Esophagus muscularis mucosa (tissue), 4 donors: ENCODE results near the gene SLC25A26. TPM values are rescaled to one million over a fixed set of nuclear protein-coding genes. Genes with fewer than 3 reads are reported as not detected.

Experiments used
- DNase-seq: peaks from one replicate; pipeline ENCODE4 v3.0.0-alpha.2; 2017; ENCODE audit errors: extremely low spot score
- H3K27ac ChIP-seq, 4 donors: fragments of 200-600 bp; sonication (generic); replicated peaks in 1 of 4; 1 replicate in 3 of 4; 2 replicates in 1 of 4; pipeline ENCODE4 v1.5.1; 2016 to 2019; ENCODE audit warnings: mild to moderate bottlenecking in 1 of 4
- H3K27me3 ChIP-seq, 4 donors: fragments of 200-600 bp; sonication (generic); one replicate each; pipeline versions ENCODE4 v1.5.1 to v1.6.0; 2016 to 2019
- H3K36me3 ChIP-seq, 4 donors: fragments of 200-600 bp; sonication (generic); one replicate each; pipeline ENCODE4 v1.5.1; 2016 to 2019
- H3K4me1 ChIP-seq, 4 donors: fragments of 200-600 bp; sonication (generic); one replicate each; pipeline ENCODE4 v1.5.1; 2016 to 2019
- H3K4me3 ChIP-seq, 4 donors: fragments of 200-600 bp; sonication (generic); 1 replicate in 2 of 4; 2 replicates in 2 of 4; pipeline ENCODE4 v1.5.1; 2016 to 2019; ENCODE audit warnings: mild to moderate bottlenecking in 4 of 4, moderate library complexity in 1 of 4
- H3K9me3 ChIP-seq, 4 donors: fragments of 200-600 bp; sonication (generic); 1 replicate in 3 of 4; 2 replicates in 1 of 4; pipeline ENCODE4 v1.5.1; 2016 to 2019
- CTCF ChIP-seq, 3 experiments: fragments of 200-600 bp in 2 of 3; fragments of 450-650 bp in 1 of 3; sonication (generic) in 2 of 3; IDR thresholded peaks; one replicate each; pipeline ENCODE4 v1.5.1; 2017 to 2019; ENCODE audit warnings: antibody characterized with exemption in 3 of 3, mild to moderate bottlenecking in 2 of 3, moderate library complexity in 1 of 3
- EP300 ChIP-seq: sonication (generic); formaldehyde crosslinking; IDR thresholded peaks from one replicate; pipeline ENCODE4 v1.6.1; 2017; ENCODE audit warnings: antibody characterized with exemption
- POLR2A ChIP-seq: fragments of 450-650 bp; IDR thresholded peaks from one replicate; pipeline ENCODE4 v1.6.1; 2017; ENCODE audit warnings: antibody characterized with exemption, moderate library complexity, mild to moderate bottlenecking, low read depth
- POLR2AphosphoS5 ChIP-seq, 2 donors: sonication (generic); formaldehyde crosslinking; IDR thresholded peaks; one replicate each; pipeline ENCODE4 v1.6.1; 2017; ENCODE audit warnings: antibody characterized with exemption in 2 of 2
- WGBS: methylation state at CpG from one replicate; pipeline ENCODE4 v1.1.5; 2018; 5-methylcytosine and 5-hydroxymethylcytosine counted together
- intact Hi-C: fragments of 100-400 bp; cut with DNase I; formaldehyde crosslinking; loops from one replicate; pipeline ENCODE4 v1.15.1; 2023
- total RNA-seq, 4 donors: library from RNA; depleted of rRNA; stranded (reverse); fragments of >200 nt; gene quantifications; one replicate each; pipeline versions ENCODE4 v1.1.0 to v1.2.1, GENCODE V29; 2016

SLC25A26 gene
- total RNA-seq, 4 donors from 2014 or later, result 23.0 to 39.0 (median 26.0) TPM

- no peak overlapping the region for H3K4me3 ChIP-seq
- 80% methylated on average over 1 of the region's 7 CpGs for WGBS
- H3K27ac ChIP-seq, result no peak overlapping the region
- H3K9me3 ChIP-seq, result peaks cover 0 to 4% (median 0%) of the 10 kb centered on the region in 4 donors
- TF ChIP-seq EP300, result no peak
- intact Hi-C loops, result no loop called here
- H3K27me3 ChIP-seq, result no peaks in the 10 kb centered on the region
- no peaks in the 10 kb centered on the region for H3K36me3 ChIP-seq
- H3K4me1 ChIP-seq, result no peaks in the 10 kb centered on the region
- no peak for DNase-seq
Measured at GRCh38 chr3:66317750-66318376, 97.1 kb downstream of the SLC25A26 start.

- intact Hi-C loops, result no loop called here
- H3K27me3 ChIP-seq, result no peaks in the 10 kb centered on the region
- peaks cover 0 to 4% (median 0%) of the 10 kb centered on the region in 4 donors for H3K4me1 ChIP-seq
- H3K4me3 ChIP-seq, result no peak overlapping the region
- no peak for TF ChIP-seq CTCF (IDR thresholded peaks at IDR 0.05)
- DNase-seq, result no peak
- no peaks in the 10 kb centered on the region for H3K9me3 ChIP-seq
- no peaks in the 10 kb centered on the region for H3K36me3 ChIP-seq
- WGBS, result 56% methylated on average over 1 of the region's 1 CpG
- no peak overlapping the region for H3K27ac ChIP-seq
Measured at GRCh38 chr3:66320390-66320789, 99.6 kb downstream of the SLC25A26 start.

GRCh38 chr3:66322436-66322835, 101.6 kb downstream of the SLC25A26 start:
- no peak for TF ChIP-seq EP300
- no peak for TF ChIP-seq CTCF (IDR thresholded peaks at IDR 0.05)
- no peak for TF ChIP-seq POLR2AphosphoS5 (IDR thresholded peaks at IDR 0.05)
- TF ChIP-seq POLR2A, result no peak
- no peak for DNase-seq
- no peak overlapping the region for H3K27ac ChIP-seq
- peaks cover 0 to 6% (median 2%) of the 10 kb centered on the region in 4 donors for H3K4me1 ChIP-seq
- H3K4me3 ChIP-seq, result no peak overlapping the region
- H3K9me3 ChIP-seq, result no peaks in the 10 kb centered on the region
- no peaks in the 10 kb centered on the region for H3K27me3 ChIP-seq
- no peaks in the 10 kb centered on the region for H3K36me3 ChIP-seq
- intact Hi-C loops, result no loop called here

GRCh38 chr3:66326340-66326739, 105.5 kb downstream of the SLC25A26 start:
- Histone ChIP-seq H3K4me3 (no peak overlapping the region), H3K27me3 (no peaks in the 10 kb centered on the region), H3K36me3 (no peaks in the 10 kb centered on the region), H3K4me1 (peaks cover 4 to 9% (median 5%) of the 10 kb centered on the region in 4 donors), H3K9me3 (no peaks in the 10 kb centered on the region), H3K27ac (no peak overlapping the region)
- DNase-seq, result no peak
- WGBS, result 85% methylated on average over 6 of the region's 6 CpGs
- intact Hi-C loops, result no loop called here
- TF ChIP-seq EP300, result no peak
- no peak for TF ChIP-seq POLR2AphosphoS5 (IDR thresholded peaks at IDR 0.05)
- no peak for TF ChIP-seq POLR2A
- TF ChIP-seq CTCF (IDR thresholded peaks at IDR 0.05), result no peak

GRCh38 chr3:66335671-66336070, 114.9 kb downstream of the SLC25A26 start:
- intact Hi-C loops, result no loop called here
- no peak overlapping the region for H3K27ac ChIP-seq
- DNase-seq, result no peak
- no peaks in the 10 kb centered on the region for H3K36me3 ChIP-seq
- peaks cover 0 to 9% (median 4%) of the 10 kb centered on the region in 4 donors for H3K4me1 ChIP-seq
- H3K9me3 ChIP-seq, result no peaks in the 10 kb centered on the region
- no peak for TF ChIP-seq POLR2AphosphoS5 (IDR thresholded peaks at IDR 0.05)
- no peak for TF ChIP-seq CTCF (IDR thresholded peaks at IDR 0.05)
- TF ChIP-seq EP300, result no peak
- no peak for TF ChIP-seq POLR2A
- 100% methylated on average over 2 of the region's 2 CpGs for WGBS
- no peak overlapping the region for H3K4me3 ChIP-seq
- H3K27me3 ChIP-seq, result no peaks in the 10 kb centered on the region
